IPS-11a (cell line): ENCODE measurements around the gene MPP3.

ENCODE experiments used
- H3K4me3 ChIP-seq: one replicate; pipeline ENCODE4 v1.5.1; 2013; ENCODE audit warnings: low read depth, low read length, control low read depth

The MPP3 gene

DNA sequence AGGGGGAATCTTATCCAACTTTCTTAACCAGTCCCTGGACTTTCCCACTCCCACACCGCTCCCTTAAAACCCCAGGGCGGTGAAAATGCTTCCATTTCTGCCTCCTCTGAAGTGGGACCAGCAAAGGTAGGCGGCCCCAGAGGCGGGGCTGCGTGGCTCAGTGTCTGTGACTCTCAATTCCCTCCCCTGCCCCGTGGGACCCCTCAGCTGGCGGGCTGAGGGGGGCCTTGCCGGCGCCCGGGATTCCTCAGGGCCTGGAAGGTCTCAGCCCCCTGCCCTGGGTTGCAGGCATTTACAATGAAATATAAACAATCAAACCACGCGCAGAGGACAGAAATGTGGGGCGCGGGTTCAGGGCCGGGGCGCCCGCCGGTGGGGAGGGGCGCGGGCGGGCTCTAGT lies 78.0 kb downstream of the MPP3 start:
- no peak overlapping the region for H3K4me3 ChIP-seq

DNA sequence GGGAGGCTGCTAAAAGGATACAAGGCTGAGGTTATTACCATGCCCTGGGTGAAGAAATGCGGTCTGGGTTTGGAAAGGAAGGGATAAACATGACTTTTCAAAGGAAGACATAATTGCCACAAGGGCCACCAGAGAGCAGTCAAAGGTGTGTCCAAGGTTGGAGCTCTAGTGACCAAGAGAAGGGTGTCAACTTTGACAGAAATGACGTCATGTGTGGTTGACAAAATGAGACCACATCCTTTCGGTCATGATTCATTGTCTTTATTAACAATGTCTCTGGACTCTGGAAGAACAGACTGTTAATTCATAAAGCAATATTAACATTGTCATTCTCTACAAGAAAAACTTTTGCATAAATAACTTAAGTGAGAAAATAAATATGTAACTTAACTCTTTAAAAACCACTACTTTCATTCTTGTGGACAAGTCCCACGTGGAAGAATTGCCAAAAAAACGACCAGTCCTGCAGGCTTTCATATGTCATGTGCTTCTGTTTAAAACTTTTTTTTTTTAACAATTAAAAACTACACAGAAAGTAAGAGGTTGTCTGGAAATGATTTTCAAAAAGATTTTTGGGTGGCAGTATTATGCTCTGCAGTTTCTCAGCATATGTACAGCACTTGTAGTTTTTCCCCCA lies 79.3 kb downstream of the MPP3 start:
- H3K4me3 ChIP-seq, result no peak overlapping the region
